CD4-positive, alpha-beta T cell treated with Interferon alpha-2 for 1 hour (primary cell): ENCODE measurements around the gene PAK3.

Experiments
- DNase-seq, 2 donors: peaks; one replicate each; pipeline ENCODE4 v3.0.0-alpha.2; 2020 to 2022

Gene PAK3

DNA sequence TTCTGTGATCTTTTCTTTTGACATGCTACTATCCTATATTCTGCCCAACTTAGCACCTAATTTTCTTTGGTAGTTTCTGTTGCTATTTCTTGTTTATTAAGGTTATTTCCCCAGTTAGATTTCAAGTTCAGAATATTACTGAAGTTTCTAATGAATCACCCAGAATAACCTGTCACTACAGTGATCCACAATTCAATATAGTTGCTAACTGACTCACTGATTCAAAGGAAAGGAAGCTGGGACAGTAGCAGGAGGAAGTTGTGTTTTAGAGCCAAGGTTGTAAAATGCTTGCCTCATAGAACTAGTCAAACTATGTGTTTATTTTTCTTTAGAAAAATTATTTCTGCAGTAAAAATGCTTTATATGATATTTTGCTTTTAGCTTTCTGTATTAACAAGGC is 37.4 kb downstream of the PAK3 start:
- DNase-seq: no peak

DNA sequence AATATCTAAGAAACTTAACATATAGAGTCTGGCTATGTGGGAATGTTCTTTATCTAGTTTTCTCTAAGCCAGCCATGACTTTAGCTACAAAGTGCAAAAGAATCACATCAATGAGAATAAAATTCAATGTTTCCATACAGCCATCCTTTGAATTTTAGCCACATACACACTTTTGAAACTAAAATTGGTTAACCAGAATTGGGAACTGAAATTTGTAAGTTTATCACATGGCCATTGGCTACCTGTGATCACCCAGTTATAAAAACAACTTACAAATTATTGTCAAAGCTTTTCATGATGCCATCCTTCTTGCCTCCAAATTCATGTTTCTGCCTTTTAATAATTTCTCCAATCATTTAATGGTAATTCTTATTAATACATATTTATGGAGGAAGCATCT is 49.9 kb downstream of the PAK3 start:
- DNase-seq: no peak

DNA sequence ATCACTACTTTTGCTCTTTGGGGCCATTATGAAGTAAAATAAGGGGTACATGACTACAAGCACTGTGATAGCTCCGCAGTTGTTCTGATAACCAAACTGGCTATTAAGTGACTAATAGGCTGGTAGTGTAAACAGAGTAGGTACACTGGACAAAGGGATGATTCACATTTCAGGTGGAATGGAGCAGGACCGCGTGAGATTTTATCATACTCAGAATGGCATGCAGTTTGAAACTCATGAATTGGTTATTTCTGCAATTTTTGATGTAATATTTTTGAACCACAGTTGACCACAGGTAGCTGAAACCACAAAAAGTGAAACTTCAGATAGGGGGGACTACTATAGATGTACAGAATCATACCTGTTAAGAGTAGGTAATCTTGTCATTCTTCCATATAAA is 55.8 kb downstream of the PAK3 start:
- no peak for DNase-seq

DNA sequence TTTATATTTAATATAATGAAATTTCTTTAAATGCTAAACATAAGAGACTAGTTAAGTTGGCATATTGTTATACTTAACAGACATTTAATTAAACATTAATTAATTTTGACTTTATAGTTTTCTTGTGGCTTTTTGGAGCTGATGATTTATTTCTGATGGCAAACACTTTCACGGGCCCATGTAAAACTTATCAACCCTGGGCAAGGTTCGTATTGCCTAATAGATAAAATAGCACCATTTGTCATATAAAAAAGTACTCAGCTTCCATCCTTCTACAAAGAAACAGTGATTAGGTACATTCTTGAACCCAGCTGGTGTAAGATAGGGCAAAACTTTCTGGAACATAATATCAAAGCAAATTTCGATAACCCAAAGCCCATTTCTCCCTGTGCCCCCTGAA is 63.2 kb downstream of the PAK3 start:
- no peak for DNase-seq

DNA sequence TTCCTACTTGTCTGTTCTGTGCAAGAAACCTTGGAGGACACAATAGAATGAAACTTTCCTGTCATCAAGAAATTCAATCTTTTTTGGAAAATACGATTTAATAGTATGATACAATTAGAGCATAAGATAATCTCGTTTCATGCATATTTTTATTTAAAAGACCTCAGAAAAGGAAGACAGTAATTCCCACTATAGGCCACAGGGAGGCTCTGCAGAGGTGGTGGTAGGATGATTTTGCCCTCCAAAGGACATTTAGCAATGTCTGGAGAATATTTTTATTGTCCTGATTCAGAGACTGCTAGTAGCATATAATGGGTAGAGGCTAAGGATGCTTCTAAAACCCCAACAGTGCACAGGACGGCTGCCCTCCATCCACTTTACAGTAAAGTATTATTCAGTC is 68.7 kb downstream of the PAK3 start:
- no peak for DNase-seq

DNA sequence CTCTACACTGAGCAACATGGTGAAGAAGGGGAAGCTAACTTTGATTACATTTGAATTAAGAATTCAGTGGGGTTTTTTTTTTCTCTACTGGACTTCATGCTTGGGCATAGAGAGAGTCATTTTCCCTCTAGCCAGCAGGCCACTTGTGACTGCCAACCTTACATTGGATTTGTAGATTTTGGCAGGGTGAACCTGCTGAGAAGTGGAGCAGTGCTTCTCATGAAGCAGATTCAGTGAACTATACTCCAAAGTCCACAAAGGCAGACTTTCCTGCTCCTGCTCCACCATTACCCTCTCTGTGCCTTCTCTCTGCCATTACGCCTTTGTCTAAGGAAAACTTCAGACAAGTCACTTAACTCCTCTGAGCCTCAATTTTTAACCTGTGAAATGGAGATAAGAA is 69.9 kb downstream of the PAK3 start:
- DNase-seq: no peak

DNA sequence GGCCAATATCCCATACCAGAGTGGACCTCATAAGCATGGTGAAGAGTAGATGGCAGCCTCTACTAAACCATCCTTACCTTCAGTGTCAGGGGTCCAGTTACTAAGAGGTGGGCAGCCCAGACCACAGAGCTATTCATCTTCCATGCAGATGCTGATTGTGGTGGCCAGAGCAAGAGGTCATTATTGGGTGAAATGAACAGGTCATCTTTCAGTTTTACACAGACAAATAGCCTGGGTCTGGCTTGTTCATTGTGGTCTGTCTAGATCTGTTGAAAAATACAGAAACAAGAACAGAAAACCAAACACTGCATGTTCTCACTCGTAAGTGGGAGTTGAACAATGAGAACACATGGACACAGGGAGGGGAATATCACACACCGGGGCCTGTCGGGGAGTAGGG is 71.3 kb downstream of the PAK3 start:
- no peak for DNase-seq

DNA sequence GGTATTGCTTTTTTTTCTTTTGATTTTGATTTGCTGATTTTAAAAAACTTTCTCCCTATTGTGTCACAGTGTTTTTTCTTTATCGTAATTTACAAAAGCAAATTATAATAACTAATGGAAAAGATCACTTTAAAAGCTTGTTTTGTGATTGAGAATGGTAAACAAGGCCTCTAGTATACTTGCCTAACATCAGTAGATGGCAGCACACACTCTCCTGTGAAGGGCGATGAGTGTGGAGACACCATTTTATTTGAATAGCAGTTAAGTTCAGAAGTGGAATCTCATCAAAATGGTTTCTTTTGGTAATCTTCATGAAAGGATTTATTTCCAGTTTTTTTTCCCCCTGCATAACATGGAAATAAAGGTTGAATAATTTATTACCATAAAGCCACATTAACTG is 72.3 kb downstream of the PAK3 start:
- no peak for DNase-seq

DNA sequence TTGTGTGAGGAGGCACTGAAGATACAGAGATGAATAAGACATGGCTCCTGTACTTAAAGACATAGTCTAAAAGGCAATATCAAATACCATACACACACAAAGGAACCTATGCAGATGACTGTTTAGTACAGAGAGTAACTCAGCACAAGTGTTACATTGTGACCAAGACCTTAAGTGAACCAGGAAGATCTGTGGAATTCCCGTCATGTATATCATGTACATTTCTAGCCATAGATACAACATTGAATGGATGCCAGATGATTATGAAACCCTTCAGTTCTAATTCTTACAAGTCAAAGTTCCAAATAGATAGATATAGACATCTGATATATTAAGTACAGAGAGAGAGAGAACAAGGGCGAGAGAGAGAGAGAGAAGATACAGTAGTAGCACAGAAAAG is 73.2 kb downstream of the PAK3 start:
- DNase-seq: no peak

DNA sequence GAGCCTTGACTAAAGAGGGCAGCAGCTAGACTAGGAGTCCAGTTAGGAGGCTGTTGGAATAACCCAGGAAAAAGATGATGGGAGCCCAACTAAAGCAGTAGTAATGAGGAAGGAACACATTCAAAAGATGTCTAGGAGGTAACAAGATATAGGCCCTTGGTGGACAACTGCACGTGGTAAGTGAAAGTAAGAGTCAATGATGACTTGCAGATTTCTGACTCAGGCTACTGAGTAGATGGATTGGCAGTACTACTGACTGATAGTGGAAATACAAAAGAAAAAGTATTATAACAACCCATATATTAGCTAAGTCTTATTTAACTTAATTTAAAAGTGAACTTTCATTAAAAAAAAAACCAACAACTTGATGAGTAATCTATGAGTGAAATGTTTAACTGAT is 74.0 kb downstream of the PAK3 start:
- no peak for DNase-seq

DNA sequence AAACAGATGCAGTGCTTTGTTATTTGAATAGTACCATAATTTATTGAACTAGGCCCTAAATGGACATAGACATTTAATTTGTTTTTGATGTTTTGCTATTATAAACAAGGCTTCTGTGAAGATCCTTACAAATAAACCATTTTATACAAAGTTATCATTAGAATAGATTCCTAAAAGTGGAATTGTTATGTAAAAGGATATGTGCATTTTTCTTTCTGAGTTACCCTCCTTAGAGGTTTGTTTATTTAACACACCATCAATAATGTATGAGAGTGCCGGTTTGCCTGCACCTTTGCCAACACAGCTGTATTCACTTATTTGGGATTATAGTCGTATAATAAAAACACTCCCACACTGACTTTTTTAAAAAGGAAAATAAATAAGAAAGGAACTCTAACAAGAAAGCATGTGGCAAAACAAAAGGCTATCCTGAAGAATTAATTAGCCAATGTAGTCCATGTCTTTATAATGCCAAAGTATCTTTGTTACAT is 84.8 kb downstream of the PAK3 start:
- no peak for DNase-seq

DNA sequence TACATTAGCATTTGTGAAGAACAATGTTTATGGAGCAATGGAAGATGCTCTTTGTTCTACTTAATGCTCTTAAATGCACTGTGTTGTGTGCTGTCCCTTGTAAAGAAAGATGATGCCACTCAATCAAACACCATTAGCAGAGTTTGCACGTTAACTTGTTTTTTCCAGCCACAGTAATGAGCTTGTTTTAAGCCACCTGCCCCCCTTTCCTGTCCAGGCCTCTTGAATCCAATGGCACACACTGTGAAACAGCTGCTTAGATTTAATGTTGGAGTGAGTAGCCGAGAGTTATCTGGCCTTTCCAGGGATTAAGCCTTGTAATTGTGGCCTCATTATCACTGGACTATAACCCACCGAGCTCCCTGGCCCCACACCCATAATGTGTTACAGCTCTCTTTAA is 86.0 kb downstream of the PAK3 start:
- DNase-seq: no peak

DNA sequence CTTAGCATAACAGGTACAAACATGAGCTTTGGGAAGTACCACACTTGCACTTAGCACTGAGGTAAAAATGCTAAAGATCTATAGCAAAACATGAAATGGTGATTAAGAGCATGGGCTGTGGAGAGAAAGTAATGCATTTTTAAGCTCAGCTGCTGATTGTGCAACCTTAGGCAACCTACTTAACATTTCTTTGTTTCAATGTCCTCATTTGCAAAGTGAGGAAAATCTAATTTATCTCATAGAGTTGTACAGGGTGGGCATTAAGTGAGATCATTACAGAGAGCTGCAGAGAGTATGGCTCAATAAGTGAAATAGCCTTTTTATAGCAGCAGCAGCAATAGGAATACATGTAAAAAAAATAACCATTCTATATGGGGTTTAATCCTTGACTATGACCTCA is 87.0 kb downstream of the PAK3 start:
- no peak for DNase-seq

DNA sequence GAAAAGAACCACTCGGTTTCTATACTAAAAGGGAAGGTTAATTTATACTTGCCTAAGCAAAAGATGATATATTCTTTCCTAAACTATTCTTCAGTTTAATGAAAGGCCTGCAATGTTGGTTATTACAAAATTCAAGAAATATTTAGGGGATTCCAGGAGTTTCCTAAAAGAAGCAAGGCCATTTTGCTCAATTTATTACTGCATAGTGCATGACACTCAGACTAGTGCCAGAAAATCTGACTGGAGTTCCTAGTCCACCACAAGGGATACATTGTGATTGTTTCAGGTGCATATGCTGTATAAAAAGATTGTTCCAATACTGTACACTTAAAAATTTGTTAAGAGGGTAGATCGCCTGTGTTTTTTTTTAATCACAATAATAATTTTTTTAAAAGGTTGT is 95.6 kb downstream of the PAK3 start:
- DNase-seq: no peak

DNA sequence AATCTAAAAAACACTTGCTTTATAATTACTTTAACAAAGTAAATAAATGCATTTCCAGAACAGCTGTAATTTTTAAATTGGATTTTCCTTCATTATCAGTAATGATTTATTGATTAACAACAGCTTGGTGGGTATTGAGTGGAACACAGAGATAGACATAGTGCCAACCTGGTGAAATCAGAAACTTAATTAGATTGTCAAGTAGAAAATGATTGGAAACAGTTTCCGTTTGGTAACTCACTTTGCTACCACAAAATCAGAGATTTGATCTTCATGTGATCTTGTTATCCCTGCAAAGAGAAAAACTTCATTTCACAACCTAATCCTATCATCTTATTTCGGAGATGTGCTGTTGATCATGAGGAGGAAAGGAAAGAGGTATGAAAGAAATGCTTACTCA is 103.5 kb downstream of the PAK3 start:
- DNase-seq: no peak

DNA sequence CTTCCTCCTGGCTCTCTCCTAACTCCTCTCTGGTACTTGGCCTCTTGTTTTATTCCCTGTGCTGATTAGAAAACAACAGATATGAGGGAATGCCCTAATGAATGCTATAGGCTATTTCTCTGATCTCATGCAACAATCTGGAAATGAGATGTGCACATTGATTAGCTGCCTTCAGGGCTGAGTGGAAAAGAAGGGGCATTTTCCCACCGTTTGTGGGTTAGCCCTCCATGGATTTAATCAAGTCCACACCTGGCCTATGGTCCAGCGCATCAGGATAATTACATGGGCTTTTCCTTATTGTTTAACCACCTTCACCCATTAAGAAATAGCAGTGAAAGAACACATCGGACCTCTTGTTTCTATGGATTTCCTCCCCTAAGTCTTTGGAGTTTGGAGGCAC is 104.3 kb downstream of the PAK3 start:
- DNase-seq: no peak

DNA sequence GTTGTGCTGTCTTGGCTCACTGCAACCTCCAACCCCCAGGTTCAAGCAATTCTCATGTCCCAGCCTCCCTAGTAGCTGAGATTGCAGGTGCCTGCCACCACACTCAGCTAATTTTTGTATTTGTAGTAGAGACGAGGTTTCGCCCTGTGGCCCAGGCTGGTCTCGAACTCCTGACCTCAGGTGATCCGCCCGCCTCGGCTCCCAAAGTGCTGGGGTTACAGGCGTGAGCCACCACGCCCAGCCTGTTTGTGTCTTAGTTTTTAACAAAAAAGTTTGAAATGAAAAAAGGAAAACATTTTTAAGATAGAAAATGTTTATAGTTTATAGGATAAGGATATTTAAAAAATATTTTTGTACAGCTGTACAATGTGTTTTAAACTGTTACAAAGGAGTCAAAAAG is 111.9 kb downstream of the PAK3 start:
- no peak for DNase-seq

DNA sequence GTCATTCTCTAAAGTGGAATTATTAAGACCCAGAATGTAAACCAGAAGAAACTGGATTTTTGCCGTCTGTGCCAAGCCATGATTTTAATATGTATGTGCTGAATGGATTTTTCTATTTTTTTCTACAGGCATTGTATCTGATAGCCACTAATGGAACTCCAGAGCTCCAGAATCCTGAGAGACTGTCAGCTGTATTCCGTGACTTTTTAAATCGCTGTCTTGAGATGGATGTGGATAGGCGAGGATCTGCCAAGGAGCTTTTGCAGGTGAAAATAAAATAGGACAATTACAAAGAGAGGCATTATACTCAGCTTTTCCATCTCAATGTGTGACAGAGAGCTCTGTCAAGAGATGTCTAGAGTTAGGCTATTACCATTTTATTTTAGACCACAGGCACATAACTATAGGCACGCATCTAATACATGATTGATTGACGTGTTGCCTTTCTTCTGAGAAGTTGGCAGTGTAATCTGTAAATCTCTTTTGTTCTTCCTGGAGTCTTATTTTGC is 120.4 kb downstream of the PAK3 start:
- no peak for DNase-seq

DNA sequence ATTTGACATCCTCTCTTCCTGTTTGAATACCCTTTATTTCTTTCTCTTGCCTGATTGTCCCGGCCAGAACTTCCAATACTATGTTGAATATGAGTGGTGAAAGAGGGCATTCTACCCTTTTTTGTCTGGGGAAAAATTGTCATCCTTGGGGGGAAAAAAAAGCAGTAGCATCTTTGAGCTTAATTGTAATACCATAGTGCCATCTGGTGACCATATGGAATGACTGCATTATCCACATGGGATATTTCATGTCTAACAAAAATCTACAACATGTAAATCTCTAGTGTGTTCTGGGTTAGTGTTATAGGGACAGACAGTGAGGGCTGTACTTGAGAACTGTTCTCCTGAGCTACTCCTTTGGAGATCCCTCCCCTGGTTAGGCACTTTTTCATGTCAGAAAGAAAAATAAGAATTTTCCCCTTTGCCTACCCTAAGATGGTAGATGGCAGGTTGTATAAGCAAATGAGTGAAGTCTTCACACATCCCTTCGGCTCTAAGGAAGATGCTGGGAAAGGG is 148.3 kb downstream of the PAK3 start:
- peak in 1 of 2 donors; percentile 12 for DNase-seq

DNA sequence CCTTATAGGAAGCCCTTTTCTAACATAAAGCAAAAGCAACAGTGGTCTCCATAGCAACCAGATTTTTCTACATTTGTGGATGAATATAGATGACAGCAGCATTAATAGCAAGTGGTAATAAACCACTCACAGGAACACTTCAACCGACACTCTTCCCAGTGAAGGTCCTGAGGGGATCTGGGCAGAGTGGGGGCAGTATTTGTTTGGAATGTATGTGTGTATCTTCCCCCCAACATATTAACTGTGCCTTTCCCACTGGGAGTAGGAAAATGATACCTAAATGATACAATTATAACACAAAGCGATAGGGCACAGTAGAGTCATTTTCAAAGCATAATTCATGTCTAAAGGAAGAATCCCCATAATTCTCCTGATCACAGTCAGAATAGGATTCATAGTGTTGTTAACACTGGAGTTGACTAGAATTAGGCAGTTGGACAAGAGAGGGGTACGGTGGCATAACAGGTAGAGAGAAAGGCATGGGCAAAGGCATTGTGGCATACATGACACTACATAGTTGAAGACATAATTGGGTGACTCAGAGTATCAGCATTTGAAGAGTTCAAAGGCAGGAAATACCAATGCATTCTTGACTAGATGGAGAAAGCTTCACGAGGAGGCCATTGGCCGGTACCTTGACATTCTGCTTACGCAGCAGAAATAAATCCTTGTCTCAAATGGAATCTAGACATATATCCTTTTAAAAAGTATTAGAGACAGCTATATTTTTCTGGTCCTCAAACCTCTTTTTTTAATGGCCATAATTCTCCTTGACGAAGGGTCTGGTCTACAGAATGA is 159.1 kb downstream of the PAK3 start:
- no peak for DNase-seq

DNA sequence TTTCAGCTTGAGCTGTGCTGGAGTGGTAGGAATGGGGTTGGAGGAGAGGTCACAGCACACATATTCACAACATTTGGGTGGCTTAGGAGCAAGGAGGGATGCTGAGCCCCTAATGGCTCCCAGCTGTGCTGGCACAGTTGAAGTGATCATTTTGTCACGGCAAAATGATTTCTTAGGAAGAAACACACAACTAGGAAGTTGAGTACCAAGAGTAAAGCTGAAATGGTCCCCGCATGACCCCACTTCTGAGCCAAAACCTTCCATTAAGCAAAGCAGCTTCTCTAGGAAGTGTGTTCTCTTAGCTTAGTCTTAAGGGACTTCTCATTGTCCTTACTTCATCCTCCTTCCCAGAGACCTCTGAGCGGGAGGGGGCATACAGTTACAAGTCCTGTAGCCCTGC is 161.7 kb downstream of the PAK3 start:
- no peak for DNase-seq

DNA sequence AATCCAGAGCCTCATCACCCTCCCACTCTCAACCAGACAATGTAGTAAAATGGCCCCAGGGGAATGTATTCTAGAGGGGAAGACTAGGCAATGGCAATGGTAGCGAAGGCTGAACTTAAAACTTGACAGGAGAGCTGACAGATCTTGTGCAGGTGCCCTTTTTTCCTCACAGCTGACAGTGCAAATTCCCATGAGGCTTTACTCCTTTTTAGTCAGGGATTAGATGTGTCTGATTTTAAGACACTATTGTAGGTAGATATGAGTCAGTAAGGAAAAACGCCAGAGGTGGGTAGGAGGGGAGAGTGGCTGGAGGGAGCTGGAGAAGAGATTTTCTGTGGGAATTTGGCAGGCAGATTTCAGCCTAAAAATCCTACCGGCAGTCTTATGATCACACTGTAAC is 163.6 kb downstream of the PAK3 start:
- DNase-seq: no peak

DNA sequence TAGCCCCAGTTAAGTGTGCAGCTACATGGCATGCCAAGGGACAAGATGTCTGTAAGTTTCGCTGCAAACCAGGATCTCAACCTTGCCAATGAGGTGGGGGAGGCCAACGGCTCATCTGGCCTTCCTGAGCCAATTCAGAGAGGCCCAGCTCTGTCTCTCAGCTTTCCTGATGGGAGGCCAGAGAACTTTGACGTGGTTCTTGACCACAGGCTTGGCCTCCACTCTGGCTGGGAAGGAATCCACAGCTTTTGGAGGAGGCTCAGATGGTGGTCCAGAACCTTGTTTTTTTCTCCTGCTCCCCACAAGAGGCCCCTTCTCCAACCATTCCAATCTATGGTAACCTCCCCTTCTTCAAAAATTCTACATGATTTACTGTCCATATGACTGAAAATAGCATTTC is 164.5 kb downstream of the PAK3 start:
- no peak for DNase-seq

DNA sequence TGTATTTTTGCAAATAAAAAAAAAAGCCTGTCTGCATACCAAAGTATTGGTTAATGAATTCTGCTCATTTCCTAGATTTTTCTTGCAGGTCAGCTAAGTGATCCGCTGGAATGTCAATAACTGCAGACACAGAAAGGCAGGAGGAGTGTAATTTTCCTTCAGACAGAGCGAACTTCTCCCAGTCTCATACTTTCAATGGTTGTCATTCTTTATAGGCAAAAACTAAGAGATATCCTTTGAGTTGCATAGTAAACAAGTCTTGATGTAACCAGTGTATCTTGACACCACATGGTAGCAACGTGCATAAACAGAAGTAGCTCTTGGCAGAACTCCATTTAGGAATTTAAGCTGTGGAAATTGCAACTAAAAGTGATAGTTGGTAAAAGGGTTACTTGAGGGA is 166.1 kb downstream of the PAK3 start:
- no peak for DNase-seq

DNA sequence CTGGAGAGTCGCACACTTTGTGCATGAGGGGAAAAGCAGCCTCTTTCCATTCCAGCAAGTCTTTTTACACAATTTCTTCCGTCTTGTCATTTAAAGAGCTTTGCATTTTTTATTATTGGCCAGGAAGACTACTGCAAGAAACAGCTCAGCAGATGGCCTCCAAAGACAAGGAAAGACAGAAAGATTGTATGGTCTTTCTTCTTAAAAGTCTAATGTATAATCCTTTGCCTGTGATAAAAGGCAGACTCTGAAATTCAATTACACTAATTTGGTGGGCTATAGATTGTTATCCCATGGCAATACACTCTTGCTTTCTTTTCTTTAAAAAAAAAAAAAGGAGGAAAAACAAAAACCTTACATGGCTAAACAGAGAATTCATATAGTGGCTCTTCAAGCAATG is 168.4 kb downstream of the PAK3 start:
- DNase-seq: no peak
